ENCODE results near the gene KCNC3. TPM values are rescaled to one million over a fixed set of nuclear protein-coding genes. Genes with fewer than 3 reads are reported as not detected.
A peak's percentile ranks its signal among the peaks of the same experiment; 100 is the strongest.
"Not testable (repeated sequence)": the region's sequence is repeated elsewhere in the genome, so short reads cannot be mapped to it uniquely, and the experiment has no call there.

KCNC3 gene
- polyA plus RNA-seq, 1 experiment: not detected

- CTCF ChIA-PET: no interaction called here
Observed at GRCh38 chr19:50359328-50359818, 30.2 kb upstream of the KCNC3 start.

DNA sequence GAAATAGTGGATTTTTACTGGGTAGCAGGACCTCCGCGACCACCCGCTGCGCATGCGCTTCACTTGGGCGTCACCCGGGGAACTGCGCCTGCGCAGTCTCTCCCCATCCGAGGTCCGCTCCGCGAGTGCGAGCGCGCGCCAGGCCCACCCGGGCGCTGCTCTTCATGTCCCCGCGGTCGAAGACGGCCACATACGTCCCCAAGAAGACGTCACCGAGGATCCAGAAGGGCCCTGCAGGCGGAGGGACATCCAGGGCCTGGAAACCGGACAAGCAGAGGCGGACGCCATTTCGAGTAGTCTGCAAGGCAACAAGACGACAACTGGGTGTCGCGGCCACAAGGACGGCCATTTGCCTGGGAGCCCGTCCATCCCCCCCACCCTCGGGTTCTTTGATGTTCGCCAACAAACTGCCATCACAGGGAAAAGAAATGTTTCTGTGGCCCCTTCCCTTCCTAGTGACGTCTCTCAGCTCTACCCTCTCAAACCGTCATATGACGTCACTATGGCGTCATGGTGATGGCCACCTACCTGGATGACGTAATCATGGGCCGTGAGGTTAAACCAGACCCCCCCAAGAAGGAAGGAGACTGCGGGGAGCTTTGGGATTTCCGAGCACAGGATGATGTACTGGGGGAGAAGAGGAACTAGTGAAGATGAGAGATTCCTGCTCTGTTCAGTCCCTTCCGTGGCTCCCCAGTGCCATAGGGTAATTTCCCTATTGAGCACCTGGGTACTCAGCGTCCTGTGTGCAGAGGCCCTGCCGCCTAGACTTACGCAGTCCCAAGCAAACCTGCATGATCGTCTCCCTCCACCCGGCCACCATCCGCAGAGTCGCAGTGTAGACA, 29.5 kb upstream of the KCNC3 start:
- ChIA-PET CTCF (interaction anchor here (1.0 to 2.3 kb wide), 4 partner anchors 10 to 563 kb away, joined by 4 to 22 read pairs (median 6); no protein-coding TSS in a partner anchor), POLR2A (no interaction called here)
- Histone ChIP-seq H3K9me3 (ENCODE audit: control insufficient read depth, insufficient read depth, low read length) (peaks cover 9% of the 10 kb centered on the region), H3K27me3 (ENCODE audit: control insufficient read depth, insufficient read depth, low read length) (no peaks in the 10 kb centered on the region), H3K27ac (ENCODE audit: low read depth, low read length) (no peak overlapping the region), H3K4me3 (ENCODE audit: low read depth, low read length) (peak overlapping the region; percentile 53)
- no peak for DNase-seq (ENCODE audit: low read depth, low spot score)
- TF ChIP-seq, protein P1, sequence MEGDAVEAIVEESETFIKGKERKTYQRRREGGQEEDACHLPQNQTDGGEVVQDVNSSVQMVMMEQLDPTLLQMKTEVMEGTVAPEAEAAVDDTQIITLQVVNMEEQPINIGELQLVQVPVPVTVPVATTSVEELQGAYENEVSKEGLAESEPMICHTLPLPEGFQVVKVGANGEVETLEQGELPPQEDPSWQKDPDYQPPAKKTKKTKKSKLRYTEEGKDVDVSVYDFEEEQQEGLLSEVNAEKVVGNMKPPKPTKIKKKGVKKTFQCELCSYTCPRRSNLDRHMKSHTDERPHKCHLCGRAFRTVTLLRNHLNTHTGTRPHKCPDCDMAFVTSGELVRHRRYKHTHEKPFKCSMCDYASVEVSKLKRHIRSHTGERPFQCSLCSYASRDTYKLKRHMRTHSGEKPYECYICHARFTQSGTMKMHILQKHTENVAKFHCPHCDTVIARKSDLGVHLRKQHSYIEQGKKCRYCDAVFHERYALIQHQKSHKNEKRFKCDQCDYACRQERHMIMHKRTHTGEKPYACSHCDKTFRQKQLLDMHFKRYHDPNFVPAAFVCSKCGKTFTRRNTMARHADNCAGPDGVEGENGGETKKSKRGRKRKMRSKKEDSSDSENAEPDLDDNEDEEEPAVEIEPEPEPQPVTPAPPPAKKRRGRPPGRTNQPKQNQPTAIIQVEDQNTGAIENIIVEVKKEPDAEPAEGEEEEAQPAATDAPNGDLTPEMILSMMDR (IDR thresholded peaks at IDR 0.05; ENCODE audit: low read depth, low read length): no peak

More at GRCh38 chr19:50359328-50359818, 30.2 kb upstream of the KCNC3 start:
- H3K27ac ChIP-seq (ENCODE audit: low read depth, low read length): no peak overlapping the region
- peaks cover 9% of the 10 kb centered on the region for H3K9me3 ChIP-seq (ENCODE audit: control insufficient read depth, insufficient read depth, low read length)
- TF ChIP-seq, protein P1 (IDR thresholded peaks at IDR 0.05; ENCODE audit: low read depth, low read length): no peak
- POLR2A ChIA-PET: no interaction called here
- H3K4me3 ChIP-seq (ENCODE audit: low read depth, low read length): no peak overlapping the region
- H3K27me3 ChIP-seq (ENCODE audit: control insufficient read depth, insufficient read depth, low read length): no peaks in the 10 kb centered on the region
- DNase-seq (ENCODE audit: low read depth, low spot score): no peak

- Histone ChIP-seq H3K27me3 (ENCODE audit: control insufficient read depth, insufficient read depth, low read length) (no peaks in the 10 kb centered on the region), H3K27ac (ENCODE audit: low read depth, low read length) (no peak overlapping the region), H3K9me3 (ENCODE audit: control insufficient read depth, insufficient read depth, low read length) (peaks cover 9% of the 10 kb centered on the region), H3K4me3 (ENCODE audit: low read depth, low read length) (peak overlapping the region; percentile 44)
- ChIA-PET POLR2A (interaction anchor here (0.7 kb wide), 2 partner anchors 107 to 437 kb away, joined by 3 read pairs; no protein-coding TSS in a partner anchor), CTCF (interaction anchor here (0.5 to 2.3 kb wide), 22 partner anchors 9 to 636 kb away, joined by 3 to 22 read pairs (median 4); partner anchors contain the start of gene JOSD2)
- no peak for DNase-seq (ENCODE audit: low read depth, low spot score)
- TF ChIP-seq, protein P1 (IDR thresholded peaks at IDR 0.05; ENCODE audit: low read depth, low read length): peak; percentile 85
Observed at GRCh38 chr19:50357178-50358100, 28.3 kb upstream of the KCNC3 start.

DNA sequence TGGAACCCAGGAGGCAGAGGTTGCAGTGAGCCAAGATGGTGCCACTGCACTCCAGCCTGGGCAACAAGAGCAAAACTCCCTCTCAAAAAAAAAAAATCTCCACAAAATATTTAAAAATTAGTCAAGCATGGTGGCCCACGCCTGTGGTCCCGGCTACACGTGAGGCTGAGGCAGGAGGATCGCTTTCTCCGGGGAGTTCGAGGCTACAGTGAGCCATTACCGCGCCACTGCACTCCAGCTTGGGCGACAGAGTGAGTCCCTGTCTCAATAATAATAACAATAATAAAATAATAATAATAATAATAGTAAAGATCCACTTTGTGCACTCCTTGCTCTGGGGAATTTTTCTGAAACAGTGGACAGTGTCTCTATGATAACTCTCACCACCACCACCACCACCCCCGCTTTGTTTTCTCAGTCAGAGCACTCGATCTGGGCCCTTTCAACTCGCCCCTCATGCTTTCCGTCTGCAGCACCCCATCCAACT, 27.6 kb upstream of the KCNC3 start:
- Histone ChIP-seq H3K27me3 (ENCODE audit: control insufficient read depth, insufficient read depth, low read length) (peaks cover 4% of the 10 kb centered on the region), H3K4me3 (ENCODE audit: low read depth, low read length) (no peak overlapping the region), H3K9me3 (ENCODE audit: control insufficient read depth, insufficient read depth, low read length) (peaks cover 9% of the 10 kb centered on the region), H3K27ac (ENCODE audit: low read depth, low read length) (no peak overlapping the region)
- POLR2A ChIA-PET: interaction anchor here (0.7 kb wide), 2 partner anchors 108 to 438 kb away, joined by 3 read pairs; no protein-coding TSS in a partner anchor
- CTCF ChIA-PET: interaction anchor here (0.7 to 2.3 kb wide), 21 partner anchors 10 to 636 kb away, joined by 3 to 22 read pairs (median 4); partner anchors contain the start of gene JOSD2
- DNase-seq (ENCODE audit: low read depth, low spot score): no peak
- TF ChIP-seq, protein P1 (IDR thresholded peaks at IDR 0.05; ENCODE audit: low read depth, low read length): no peak

DNA sequence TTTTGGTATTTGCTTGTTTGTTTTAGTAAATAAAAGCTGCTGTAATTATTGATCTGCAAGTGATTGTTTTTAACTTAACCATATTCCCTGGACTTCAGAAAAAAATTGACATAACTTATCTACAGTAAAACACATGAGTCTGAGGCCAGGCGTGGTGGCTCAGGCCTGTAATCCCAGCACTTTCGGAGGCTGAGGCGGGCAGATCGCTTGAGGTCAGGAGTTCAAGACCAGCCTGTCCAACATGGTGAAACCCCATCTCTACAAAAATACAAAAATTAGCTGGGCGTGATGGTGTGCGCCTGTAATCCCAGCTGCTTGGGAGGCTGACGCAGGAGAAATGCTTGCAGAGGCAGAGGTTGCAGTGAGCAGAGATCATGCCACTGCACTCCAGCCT, 24.3 kb upstream of the KCNC3 start:
- CTCF ChIA-PET: interaction anchor here (0.6 kb wide), 2 partner anchors 429 to 504 kb away, joined by 3 read pairs; no protein-coding TSS in a partner anchor
- H3K9me3 ChIP-seq (ENCODE audit: control insufficient read depth, insufficient read depth, low read length); H3K27me3 ChIP-seq (ENCODE audit: control insufficient read depth, insufficient read depth, low read length); H3K27ac ChIP-seq (ENCODE audit: low read depth, low read length); POLR2A ChIA-PET; H3K4me3 ChIP-seq (ENCODE audit: low read depth, low read length); DNase-seq (ENCODE audit: low read depth, low spot score): not testable (repeated sequence)
